Loucy (cell line): Measurements from ENCODE around the gene CCN6.

Source experiments
- H2AFZ ChIP-seq: fragments of 200-600 bp; sonication (generic); 2 replicates; pipeline ENCODE4 v1.6.0; 2016; ENCODE audit warnings: antibody characterized with exemption, mild to moderate bottlenecking, low read length, moderate library complexity
- H3F3A ChIP-seq: fragments of 200-600 bp; 2 replicates; pipeline ENCODE4 v1.6.0; 2016; ENCODE audit warnings: antibody characterized with exemption, low read depth, mild to moderate bottlenecking
- H3K27me3 ChIP-seq: fragments of 200-600 bp; sonication (generic); 2 replicates; pipeline ENCODE4 v1.6.1; 2014; ENCODE audit warnings: low read length, mild to moderate bottlenecking; ENCODE audit not compliant: insufficient read depth, poor library complexity, severe bottlenecking
- H3K36me3 ChIP-seq: fragments of 200-600 bp; sonication (generic); 2 replicates; pipeline ENCODE4 v1.6.1; 2016; ENCODE audit warnings: low read length; ENCODE audit not compliant: insufficient read depth
- H3K4me1 ChIP-seq: fragments of 200-600 bp; sonication (generic); 2 replicates; pipeline ENCODE4 v1.5.1; 2014; ENCODE audit warnings: low read length, mild to moderate bottlenecking; ENCODE audit not compliant: insufficient read depth, poor library complexity, severe bottlenecking
- H3K4me2 ChIP-seq: fragments of 200-600 bp; sonication (generic); 2 replicates; pipeline ENCODE4 v1.6.0; 2014; ENCODE audit warnings: antibody characterized with exemption, low read length, low read depth, mild to moderate bottlenecking; ENCODE audit not compliant: poor library complexity, severe bottlenecking
- H3K4me3 ChIP-seq: fragments of 200-600 bp; sonication (generic); 2 replicates; pipeline ENCODE4 v1.5.1; 2014; ENCODE audit warnings: low read length, mild to moderate bottlenecking, mixed read lengths; ENCODE audit not compliant: poor library complexity, severe bottlenecking
- H3K79me2 ChIP-seq: fragments of 200-600 bp; sonication (generic); 2 replicates; pipeline ENCODE4 v1.6.1; 2014; ENCODE audit warnings: low read length; ENCODE audit not compliant: insufficient read depth
- H3K9ac ChIP-seq: fragments of 200-600 bp; sonication (generic); 2 replicates; pipeline ENCODE4 v1.6.0; 2014; ENCODE audit warnings: mild to moderate bottlenecking, low read depth, low read length, moderate library complexity; ENCODE audit not compliant: poor library complexity, severe bottlenecking
- H3K9me2 ChIP-seq: fragments of 200-600 bp; sonication (generic); replicated peaks from 2 replicates; pipeline ENCODE4 v1.6.1; 2016; ENCODE audit warnings: low read depth, low read length, mixed read lengths
- H3K9me3 ChIP-seq: fragments of 200-600 bp; sonication (generic); 2 replicates; pipeline ENCODE4 v1.6.1; 2014; ENCODE audit warnings: mild to moderate bottlenecking, antibody characterized with exemption, low read length, low read depth; ENCODE audit not compliant: insufficient read depth
- H4K20me1 ChIP-seq: fragments of 200-600 bp; sonication (generic); 2 replicates; pipeline ENCODE4 v1.6.0; 2014; ENCODE audit warnings: antibody characterized with exemption, low read length, mild to moderate bottlenecking; ENCODE audit not compliant: insufficient read depth, poor library complexity, severe bottlenecking
- CTCF ChIP-seq: fragments of 200-600 bp; sonication (generic); conservative IDR thresholded peaks from 2 replicates; pipeline ENCODE4 v1.5.1; 2014; ENCODE audit warnings: mild to moderate bottlenecking, antibody characterized with exemption, low read length
- EZH2phosphoT487 ChIP-seq: fragments of 200-600 bp; IDR thresholded peaks from 2 replicates; pipeline ENCODE4 v1.6.1; 2018; ENCODE audit warnings: antibody characterized with exemption, mild to moderate bottlenecking, moderate library complexity, borderline replicate concordance

Gene CCN6

GRCh38 chr6:112058243-112059032 lies 4.5 kb downstream of the CCN6 start:
- Histone ChIP-seq H3K9me2 (no peaks in the 10 kb centered on the region), H3K36me3 (no peaks in the 10 kb centered on the region), H3K9me3 (no peaks in the 10 kb centered on the region), H2AFZ (no peak overlapping the region), H3K4me2 (no peak overlapping the region), H3K27me3 (no peaks in the 10 kb centered on the region), H3F3A (no peaks in the 10 kb centered on the region), H4K20me1 (no peaks in the 10 kb centered on the region), H3K79me2 (no peaks in the 10 kb centered on the region), H3K4me3 (no peak overlapping the region), H3K9ac (no peak overlapping the region), H3K4me1 (no peaks in the 10 kb centered on the region)
- TF ChIP-seq EZH2phosphoT487 (no peak), CTCF (no peak)

GRCh38 chr6:112061605-112062004 lies 7.7 kb downstream of the CCN6 start:
- Histone ChIP-seq H3K4me1 (no peaks in the 10 kb centered on the region), H3K9me2 (no peaks in the 10 kb centered on the region), H3K9me3 (no peaks in the 10 kb centered on the region), H3K79me2 (no peaks in the 10 kb centered on the region), H2AFZ (no peak overlapping the region), H3K4me2 (no peak overlapping the region), H3F3A (no peaks in the 10 kb centered on the region), H4K20me1 (no peaks in the 10 kb centered on the region), H3K4me3 (no peak overlapping the region), H3K9ac (no peak overlapping the region), H3K27me3 (no peaks in the 10 kb centered on the region), H3K36me3 (no peaks in the 10 kb centered on the region)
- TF ChIP-seq CTCF, result no peak
- TF ChIP-seq EZH2phosphoT487, result no peak

GRCh38 chr6:112062966-112063365 lies 9.1 kb downstream of the CCN6 start:
- no peak overlapping the region for H3K4me2 ChIP-seq
- no peaks in the 10 kb centered on the region for H4K20me1 ChIP-seq
- H3K9me2 ChIP-seq, result no peaks in the 10 kb centered on the region
- no peak overlapping the region for H3K9ac ChIP-seq
- H3F3A ChIP-seq, result no peaks in the 10 kb centered on the region
- H2AFZ ChIP-seq, result no peak overlapping the region
- H3K4me1 ChIP-seq, result no peaks in the 10 kb centered on the region
- H3K79me2 ChIP-seq, result no peaks in the 10 kb centered on the region
- TF ChIP-seq CTCF, result no peak
- no peak for TF ChIP-seq EZH2phosphoT487
- no peaks in the 10 kb centered on the region for H3K36me3 ChIP-seq
- H3K9me3 ChIP-seq, result no peaks in the 10 kb centered on the region
- no peak overlapping the region for H3K4me3 ChIP-seq
- no peaks in the 10 kb centered on the region for H3K27me3 ChIP-seq
